Mucosa of descending colon (tissue), 3 donors: Measurements from ENCODE around the gene HACL1. TPM values are rescaled to one million over a fixed set of nuclear protein-coding genes. Genes with fewer than 3 reads are reported as not detected.
"Not testable (repeated sequence)": the region's sequence is repeated elsewhere in the genome, so short reads cannot be mapped to it uniquely, and the experiment has no call there.

Source experiments
- ATAC-seq: fragments of 200-7000 bp; cut with Tn5 transposase; one replicate; pipeline ENCODE4 v1.9.1; 2020; ENCODE audit warnings: mild to moderate bottlenecking, moderate library complexity
- DNase-seq, 3 donors: peaks; one replicate each; pipeline ENCODE4 v3.0.0-alpha.2; 2020
- H3K36me3 ChIP-seq: fragments of 200-600 bp; one replicate; pipeline ENCODE4 v1.8.0; 2021; ENCODE audit warnings: low read depth, mild to moderate bottlenecking
- H3K4me1 ChIP-seq: fragments of 200-600 bp; one replicate; pipeline ENCODE4 v1.8.0; 2021; ENCODE audit warnings: low read depth, mild to moderate bottlenecking
- H3K4me3 ChIP-seq: fragments of 200-600 bp; one replicate; pipeline ENCODE4 v1.8.0; 2021; ENCODE audit warnings: mild to moderate bottlenecking
- H3K9me3 ChIP-seq: fragments of 200-600 bp; one replicate; pipeline ENCODE4 v1.8.0; 2021; ENCODE audit warnings: mild to moderate bottlenecking
- CTCF ChIP-seq: fragments of 200-600 bp; IDR thresholded peaks from one replicate; pipeline ENCODE4 v1.8.0; 2022; ENCODE audit warnings: antibody characterized with exemption, mild to moderate bottlenecking
- intact Hi-C, 2 donors: fragments of 100-400 bp; cut with DNase I in 1 of 2; cut with micrococcal nuclease in 1 of 2; formaldehyde crosslinking; loops; one replicate each; pipeline versions ENCODE4 v1.11.0 to v1.11.1; 2022; cut with DNase I, micrococcal nuclease
- total RNA-seq, 3 donors: library from RNA; stranded (reverse); fragmentation: NEBNext Ultra II Directional in 2 of 3; extraction: Animal tissue kit (Norgen Biotek cat#: 25700) in 2 of 3; gene quantifications; one replicate each; pipeline versions ENCODE4 v1.2.1 to v1.2.4, GENCODE V29; 2021 to 2023
- donor health status: DM: no; HTN: no; CAD: no; lungs with moderate emphysema.
- donor health status: DM: no; HTN: no; CAD: no.
- donor health status: DM: no; HTN: yes; CAD: no.

Gene HACL1
- total RNA-seq, 3 donors from 2014 or later: 15.0 to 24.2 (median 19.4) TPM

GRCh38 chr3:15628967-15629366 is 27.6 kb upstream of the HACL1 start:
- no peak for ATAC-seq
- no peak for DNase-seq
- intact Hi-C loops: no loop called here
- Histone ChIP-seq H3K4me3 (no peak overlapping the region), H3K4me1 (peaks cover 2% of the 10 kb centered on the region), H3K36me3 (no peaks in the 10 kb centered on the region), H3K9me3 (no peaks in the 10 kb centered on the region)
- no peak for TF ChIP-seq CTCF

- Histone ChIP-seq H3K9me3 (peaks cover 22% of the 10 kb centered on the region), H3K36me3 (no peaks in the 10 kb centered on the region), H3K4me3 (no peak overlapping the region), H3K4me1 (no peaks in the 10 kb centered on the region)
- TF ChIP-seq CTCF: no peak
- intact Hi-C loops: no loop called here
- no peak for ATAC-seq
- no peak for DNase-seq
Observed at GRCh38 chr3:15623535-15624440, 22.4 kb upstream of the HACL1 start.

GRCh38 chr3:15619659-15620464 is 18.5 kb upstream of the HACL1 start:
- intact Hi-C loops, ATAC-seq, H3K4me3 ChIP-seq, H3K4me1 ChIP-seq, H3K36me3 ChIP-seq, DNase-seq: not testable (repeated sequence)
- peaks cover 22% of the 10 kb centered on the region for H3K9me3 ChIP-seq

- Histone ChIP-seq H3K9me3 (peaks cover 22% of the 10 kb centered on the region), H3K4me1 (no peaks in the 10 kb centered on the region), H3K36me3 (no peaks in the 10 kb centered on the region), H3K4me3 (no peak overlapping the region)
- no peak for DNase-seq
- ATAC-seq: no peak
- TF ChIP-seq CTCF: no peak
- intact Hi-C loops: no loop called here
Observed at GRCh38 chr3:15616053-15616452, 14.7 kb upstream of the HACL1 start.

GRCh38 chr3:15614958-15615357 is 13.6 kb upstream of the HACL1 start:
- no peak for ATAC-seq
- H3K9me3 ChIP-seq: peaks cover 11% of the 10 kb centered on the region
- H3K4me1 ChIP-seq: no peaks in the 10 kb centered on the region
- H3K4me3 ChIP-seq: no peak overlapping the region
- H3K36me3 ChIP-seq: no peaks in the 10 kb centered on the region
- intact Hi-C loops: no loop called here
- DNase-seq: no peak
- no peak for TF ChIP-seq CTCF

DNA sequence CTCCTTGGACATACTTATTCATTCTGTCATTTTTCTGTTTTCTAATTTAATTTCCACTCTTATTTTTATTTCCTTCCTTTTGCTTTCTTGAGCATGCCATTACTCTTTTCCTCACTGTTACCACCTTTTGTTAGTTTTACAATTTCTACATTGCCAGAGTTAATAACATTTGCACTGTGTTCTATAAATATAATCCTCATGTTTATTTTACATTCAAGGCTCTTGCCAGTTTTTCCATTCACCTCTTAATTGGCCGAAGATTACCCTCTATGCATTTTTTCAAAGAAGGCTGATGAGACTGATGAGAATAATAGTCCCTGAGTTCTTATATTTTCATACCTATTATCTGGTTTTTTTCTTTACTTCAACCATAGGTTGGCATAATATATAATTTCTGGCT is 10.6 kb upstream of the HACL1 start:
- Histone ChIP-seq H3K9me3 (no peaks in the 10 kb centered on the region), H3K36me3 (no peaks in the 10 kb centered on the region), H3K4me1 (peaks cover 9% of the 10 kb centered on the region), H3K4me3 (no peak overlapping the region)
- no peak for TF ChIP-seq CTCF
- intact Hi-C loops: no loop called here
- no peak for ATAC-seq
- no peak for DNase-seq
